ENCODE results near the gene MGLL.

Gene MGLL

DNA sequence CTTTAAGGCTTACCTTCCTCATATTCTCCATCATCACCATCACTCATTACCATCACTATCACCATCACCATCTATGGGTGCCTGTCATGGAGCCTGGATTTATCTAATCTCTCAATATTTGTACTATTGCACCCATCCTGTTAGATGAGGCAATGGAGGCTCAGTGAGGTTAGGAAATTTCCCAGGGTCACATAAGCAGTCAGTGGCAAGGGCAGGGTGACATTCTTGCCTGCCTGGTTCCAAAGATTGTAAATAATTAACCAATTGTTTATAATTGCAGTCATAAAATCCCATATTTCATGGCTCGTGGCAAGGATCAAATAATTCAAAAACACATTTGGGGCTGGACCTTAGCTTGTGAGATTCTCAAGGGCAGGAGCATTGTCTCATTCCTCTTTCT is 55.2 kb downstream of the MGLL start:
- DNase-seq (ENCODE audit: low read depth), result no peak
- TF ChIP-seq, protein P1, sequence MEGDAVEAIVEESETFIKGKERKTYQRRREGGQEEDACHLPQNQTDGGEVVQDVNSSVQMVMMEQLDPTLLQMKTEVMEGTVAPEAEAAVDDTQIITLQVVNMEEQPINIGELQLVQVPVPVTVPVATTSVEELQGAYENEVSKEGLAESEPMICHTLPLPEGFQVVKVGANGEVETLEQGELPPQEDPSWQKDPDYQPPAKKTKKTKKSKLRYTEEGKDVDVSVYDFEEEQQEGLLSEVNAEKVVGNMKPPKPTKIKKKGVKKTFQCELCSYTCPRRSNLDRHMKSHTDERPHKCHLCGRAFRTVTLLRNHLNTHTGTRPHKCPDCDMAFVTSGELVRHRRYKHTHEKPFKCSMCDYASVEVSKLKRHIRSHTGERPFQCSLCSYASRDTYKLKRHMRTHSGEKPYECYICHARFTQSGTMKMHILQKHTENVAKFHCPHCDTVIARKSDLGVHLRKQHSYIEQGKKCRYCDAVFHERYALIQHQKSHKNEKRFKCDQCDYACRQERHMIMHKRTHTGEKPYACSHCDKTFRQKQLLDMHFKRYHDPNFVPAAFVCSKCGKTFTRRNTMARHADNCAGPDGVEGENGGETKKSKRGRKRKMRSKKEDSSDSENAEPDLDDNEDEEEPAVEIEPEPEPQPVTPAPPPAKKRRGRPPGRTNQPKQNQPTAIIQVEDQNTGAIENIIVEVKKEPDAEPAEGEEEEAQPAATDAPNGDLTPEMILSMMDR (IDR thresholded peaks at IDR 0.05; ENCODE audit: control insufficient read depth, extremely low read depth, insufficient read depth), result no peak
- H3K4me3 ChIP-seq (ENCODE audit: low read depth, low read length), result no peak overlapping the region

DNA sequence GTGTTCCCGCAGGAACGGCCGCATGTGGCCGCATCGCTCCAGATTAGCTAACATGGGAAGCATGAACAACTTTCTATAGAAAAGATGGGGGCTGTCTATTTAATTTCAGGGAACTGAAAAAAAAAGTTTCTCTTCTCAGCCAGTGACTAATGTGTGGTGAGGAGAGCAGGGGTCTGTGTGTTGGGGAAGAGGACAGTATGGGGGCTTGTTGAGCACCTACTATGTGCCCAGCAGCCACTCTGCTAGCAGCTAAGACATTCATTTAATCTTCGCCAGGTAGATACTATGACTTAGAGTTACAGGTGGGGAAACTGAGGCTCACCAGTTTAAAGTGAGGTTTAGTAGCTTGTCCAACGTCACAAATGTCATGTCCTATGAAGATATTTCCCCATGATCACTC is 56.6 kb downstream of the MGLL start:
- TF ChIP-seq, protein P1 (IDR thresholded peaks at IDR 0.05; ENCODE audit: control insufficient read depth, extremely low read depth, insufficient read depth), result no peak

DNA sequence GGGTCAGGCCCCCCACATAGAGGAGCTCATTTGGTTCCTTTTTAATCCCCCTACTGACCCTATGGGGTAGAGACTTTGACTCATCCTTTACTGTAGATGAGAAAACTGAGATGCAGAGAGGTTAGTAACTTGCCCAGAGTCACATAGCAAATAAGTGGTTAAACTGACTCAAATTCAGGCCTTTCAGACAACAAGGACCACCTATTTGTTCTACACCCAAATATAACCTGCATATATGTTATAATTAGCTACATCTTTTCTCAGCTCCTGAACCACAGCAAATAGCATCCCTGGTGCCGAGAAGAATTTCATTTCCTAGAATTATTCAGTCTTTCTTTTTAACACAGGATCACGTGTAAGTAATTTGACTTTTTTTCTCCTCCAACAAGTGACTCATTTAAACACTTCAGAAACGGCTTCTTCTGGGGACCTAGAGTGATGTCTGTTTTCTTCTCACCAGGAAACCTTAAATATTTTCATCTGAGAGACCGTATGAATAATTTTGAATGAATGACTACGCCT is 57.4 kb downstream of the MGLL start:
- DNase-seq (ENCODE audit: low read depth), result no peak
- H3K4me3 ChIP-seq (ENCODE audit: low read depth, low read length), result no peak overlapping the region
- TF ChIP-seq, protein P1 (IDR thresholded peaks at IDR 0.05; ENCODE audit: control insufficient read depth, extremely low read depth, insufficient read depth), result no peak

More for the DNA sequence above, 56.6 kb downstream of the MGLL start:
- DNase-seq (ENCODE audit: low read depth), result no peak
- H3K4me3 ChIP-seq (ENCODE audit: low read depth, low read length), result no peak overlapping the region

DNA sequence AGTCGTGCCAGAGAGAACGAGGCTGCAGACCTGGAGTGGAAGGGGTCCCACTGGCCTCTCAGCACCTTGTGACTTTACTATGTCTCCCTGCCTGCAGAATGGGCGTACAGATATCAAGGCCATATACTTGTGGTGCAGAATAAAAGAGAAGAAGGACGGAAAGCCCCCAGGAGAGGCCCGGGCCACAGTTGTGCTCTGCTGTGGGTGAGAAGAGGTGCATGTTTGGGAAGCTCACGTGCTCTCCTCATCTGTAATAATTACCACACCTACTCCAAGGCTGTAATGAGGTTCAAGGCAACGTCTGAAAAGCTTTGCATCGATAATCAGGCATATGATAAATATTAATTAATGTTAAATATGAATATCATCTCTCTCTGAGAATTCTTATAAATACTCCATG is 58.0 kb downstream of the MGLL start:
- no peak for DNase-seq (ENCODE audit: low read depth)
- TF ChIP-seq, protein P1 (IDR thresholded peaks at IDR 0.05; ENCODE audit: control insufficient read depth, extremely low read depth, insufficient read depth), result no peak
- no peak overlapping the region for H3K4me3 ChIP-seq (ENCODE audit: low read depth, low read length)

DNA sequence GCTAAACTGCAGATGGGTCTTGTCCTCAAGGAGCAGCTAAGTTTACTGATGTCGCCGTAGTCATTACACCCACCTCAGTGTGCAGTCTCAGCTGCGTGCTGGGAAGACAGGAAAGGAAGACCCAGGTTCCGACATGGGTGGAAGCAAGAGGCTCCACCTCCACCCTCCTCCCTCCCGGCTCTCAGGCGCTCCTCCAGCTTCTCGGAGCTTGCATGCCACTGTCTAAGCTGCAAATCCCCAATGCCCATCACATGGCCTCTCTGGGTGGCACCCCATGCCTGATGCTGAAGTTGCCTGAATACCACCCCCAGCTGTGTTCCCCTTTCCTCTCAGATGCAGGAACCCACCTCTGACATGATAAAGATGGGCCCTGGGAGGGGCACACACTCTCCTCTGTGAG is 58.5 kb downstream of the MGLL start:
- TF ChIP-seq, protein P1 (IDR thresholded peaks at IDR 0.05; ENCODE audit: control insufficient read depth, extremely low read depth, insufficient read depth), result no peak
- no peak for DNase-seq (ENCODE audit: low read depth)
- H3K4me3 ChIP-seq (ENCODE audit: low read depth, low read length), result no peak overlapping the region

DNA sequence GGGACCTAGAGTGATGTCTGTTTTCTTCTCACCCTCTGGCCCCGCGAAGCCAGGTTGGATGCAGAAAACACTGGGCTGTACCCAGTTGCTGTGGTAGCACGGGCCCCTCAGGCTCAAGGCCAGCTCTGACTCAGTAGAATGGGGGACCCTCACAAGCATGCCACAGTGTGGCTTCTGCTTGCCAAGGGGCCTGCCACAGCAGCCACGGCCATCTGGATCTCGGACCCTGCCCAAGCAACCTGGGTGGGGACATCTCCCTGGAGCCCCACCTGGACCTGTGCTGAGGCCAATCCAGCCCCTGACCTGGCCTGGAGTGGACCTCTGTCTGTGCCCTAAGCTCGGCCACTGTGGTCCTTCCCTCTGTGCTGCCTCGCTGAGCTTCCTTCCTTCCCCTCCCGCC is 59.0 kb downstream of the MGLL start:
- TF ChIP-seq, protein P1 (IDR thresholded peaks at IDR 0.05; ENCODE audit: control insufficient read depth, extremely low read depth, insufficient read depth), result no peak
- H3K4me3 ChIP-seq (ENCODE audit: low read depth, low read length), result no peak overlapping the region
- DNase-seq (ENCODE audit: low read depth), result no peak

DNA sequence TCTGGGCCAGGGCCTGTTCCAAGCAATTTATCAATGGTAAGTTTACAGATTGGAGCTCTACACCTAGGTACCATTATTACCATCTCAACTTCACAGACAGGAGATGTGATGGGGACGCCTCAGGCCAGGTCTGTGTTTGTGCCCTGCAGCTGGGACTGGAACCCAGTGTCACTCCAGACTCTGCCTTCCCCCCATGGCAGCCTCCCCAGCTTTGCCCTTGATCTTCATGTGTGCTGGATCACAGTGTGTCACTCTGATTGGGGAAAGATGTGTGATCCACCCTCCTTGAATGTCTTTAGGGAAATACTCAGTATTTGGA is 59.6 kb downstream of the MGLL start:
- no peak for DNase-seq (ENCODE audit: low read depth)
- H3K4me3 ChIP-seq (ENCODE audit: low read depth, low read length), result no peak overlapping the region
- TF ChIP-seq, protein P1 (IDR thresholded peaks at IDR 0.05; ENCODE audit: control insufficient read depth, extremely low read depth, insufficient read depth), result no peak

Measured in LNCaP clone FGC (cell line).